Endodermal cell (in vitro differentiated cells): ENCODE data around the gene MDH1. TPM values are rescaled to one million over a fixed set of nuclear protein-coding genes. Genes with fewer than 3 reads are reported as not detected.

Experiments
- DNase-seq: peaks from one replicate; pipeline ENCODE4 v3.0.0-alpha.2; 2017
- H3K27ac ChIP-seq: 2 replicates; pipeline ENCODE4 v1.5.1; 2013; ENCODE audit warnings: mild to moderate bottlenecking, low read depth, low read length, moderate library complexity
- H3K27me3 ChIP-seq: 2 replicates; pipeline ENCODE4 v1.6.1; 2013; ENCODE audit warnings: mild to moderate bottlenecking, low read length, moderate library complexity; ENCODE audit not compliant: insufficient read depth, control insufficient read depth, poor library complexity, severe bottlenecking
- H3K36me3 ChIP-seq: 2 replicates; pipeline ENCODE4 v1.7.0; 2013; ENCODE audit warnings: mild to moderate bottlenecking, low read length, moderate library complexity; ENCODE audit not compliant: control insufficient read depth, insufficient read depth
- H3K4me1 ChIP-seq: one replicate; pipeline ENCODE4 v1.7.0; 2013; ENCODE audit warnings: low read length; ENCODE audit not compliant: control insufficient read depth, insufficient read depth
- H3K4me3 ChIP-seq: 2 replicates; pipeline ENCODE4 v1.5.1; 2013; ENCODE audit warnings: mild to moderate bottlenecking, low read length, moderate library complexity
- H3K9ac ChIP-seq: 2 replicates; pipeline ENCODE4 v1.6.1; 2013; ENCODE audit warnings: mild to moderate bottlenecking, low read length, moderate library complexity; ENCODE audit not compliant: poor library complexity, severe bottlenecking; ENCODE audit errors: extremely low read depth
- H3K9me3 ChIP-seq: 2 replicates; pipeline ENCODE4 v1.6.1; 2013; ENCODE audit warnings: mild to moderate bottlenecking, low read length, moderate library complexity; ENCODE audit not compliant: control insufficient read depth
- H3K27ac Mint-ChIP-seq: 2 replicates; pipeline ENCODE4 v1.8.0; 2020; ENCODE audit warnings: mixed read lengths
- H3K27me3 Mint-ChIP-seq: 2 replicates; pipeline ENCODE4 v1.8.0; 2021; ENCODE audit warnings: mild to moderate bottlenecking, mixed read lengths; ENCODE audit not compliant: insufficient read depth
- H3K36me3 Mint-ChIP-seq: 2 replicates; pipeline ENCODE4 v1.8.0; 2020; ENCODE audit warnings: low read depth, mixed read lengths
- H3K4me1 Mint-ChIP-seq: 2 replicates; pipeline ENCODE4 v1.8.0; 2020; ENCODE audit warnings: mixed read lengths
- H3K4me3 Mint-ChIP-seq: 2 replicates; pipeline ENCODE4 v1.8.0; 2020; ENCODE audit warnings: mild to moderate bottlenecking, moderate library complexity, mixed read lengths
- H3K9me3 Mint-ChIP-seq: 2 replicates; pipeline ENCODE4 v1.8.0; 2020; ENCODE audit warnings: mild to moderate bottlenecking, mixed read lengths
- CTCF ChIP-seq: fragments of 200-600 bp; sonication (generic); conservative IDR thresholded peaks from 2 replicates; pipeline ENCODE4 v1.5.0; 2021; ENCODE audit warnings: antibody characterized with exemption, mild to moderate bottlenecking
- WGBS, 2 experiments: methylation state at CpG; one replicate each; pipeline versions ENCODE4 v1.1.5 to v1.1.7; 2013; ENCODE audit warnings: missing lambda C conversion rate in 2 of 2, mixed read lengths in 1 of 2; ENCODE audit not compliant: insufficient coverage in 1 of 2, insufficient read length in 1 of 2; 5-methylcytosine and 5-hydroxymethylcytosine counted together
- total RNA-seq, 2 donors: library from RNA; stranded (reverse); fragmentation: NEBNext Ultra II Directional in 1 of 2; extraction: Animal tissue kit (Norgen Biotek cat#: 25700) in 1 of 2; gene quantifications; 2 replicates in 1 of 2; 3 replicates in 1 of 2; pipeline ENCODE4 v1.2.1, GENCODE V29; 2021

Gene MDH1
- total RNA-seq, 2 donors from 2014 or later = 160 to 259 TPM

- no peak for DNase-seq
- no peak overlapping the region for H3K4me3 Mint-ChIP-seq
Measured at GRCh38 chr2:63648632-63649031, 59.9 kb downstream of the MDH1 start.

DNA sequence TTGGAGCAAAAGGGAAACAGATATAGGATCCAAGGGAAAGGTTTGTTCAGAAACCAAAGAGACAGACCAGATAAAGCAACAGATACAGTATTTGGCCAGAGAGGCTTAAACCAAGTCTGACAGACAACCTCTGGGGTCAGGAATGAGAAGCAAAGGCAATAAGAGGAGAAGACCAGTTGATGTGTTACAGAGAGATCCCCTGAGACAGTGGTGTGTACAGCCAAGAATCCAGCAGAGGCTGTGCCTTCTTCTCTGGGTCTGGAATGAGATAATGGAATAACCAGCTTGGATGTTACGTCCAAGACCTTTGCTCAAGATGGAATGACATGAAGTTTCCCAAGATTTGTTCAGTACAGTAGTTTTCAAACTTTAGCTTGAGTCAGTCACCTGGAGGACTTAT lies 61.1 kb downstream of the MDH1 start:
- Histone ChIP-seq H3K9ac (no peak overlapping the region), H3K27ac (no peak overlapping the region), H3K4me3 (no peak overlapping the region), H3K36me3 (no peaks in the 10 kb centered on the region), H3K27me3 (no peaks in the 10 kb centered on the region), H3K9me3 (no peaks in the 10 kb centered on the region), H3K4me1 (no peaks in the 10 kb centered on the region)
- H3K9me3 Mint-ChIP-seq = peaks cover 8% of the 10 kb centered on the region
- WGBS, 2 experiments = 78 to 85% methylated on average over 1 of the region's 1 CpG
- no peak for DNase-seq
- H3K27me3 Mint-ChIP-seq = no peaks in the 10 kb centered on the region
- H3K36me3 Mint-ChIP-seq = no peaks in the 10 kb centered on the region
- TF ChIP-seq CTCF = no peak
- no peaks in the 10 kb centered on the region for H3K4me1 Mint-ChIP-seq
- no peak overlapping the region for H3K27ac Mint-ChIP-seq
- no peak overlapping the region for H3K4me3 Mint-ChIP-seq

More at GRCh38 chr2:63648632-63649031, 59.9 kb downstream of the MDH1 start:
- H3K36me3 ChIP-seq = no peaks in the 10 kb centered on the region
- H3K27me3 Mint-ChIP-seq = no peaks in the 10 kb centered on the region
- no peaks in the 10 kb centered on the region for H3K9me3 ChIP-seq
- H3K9me3 Mint-ChIP-seq = peaks cover under 1% of the 10 kb centered on the region
- no peak overlapping the region for H3K27ac Mint-ChIP-seq
- WGBS, 2 experiments = 92 to 100% methylated on average over 1 to 2 of the region's 2 CpGs
- no peak overlapping the region for H3K27ac ChIP-seq
- H3K36me3 Mint-ChIP-seq = no peaks in the 10 kb centered on the region
- H3K4me1 ChIP-seq = no peaks in the 10 kb centered on the region
- no peaks in the 10 kb centered on the region for H3K27me3 ChIP-seq
- no peak overlapping the region for H3K4me3 ChIP-seq
- H3K9ac ChIP-seq = no peak overlapping the region
- no peak for TF ChIP-seq CTCF
- H3K4me1 Mint-ChIP-seq = no peaks in the 10 kb centered on the region

- H3K27me3 ChIP-seq = no peaks in the 10 kb centered on the region
- WGBS, 2 experiments = 87 to 100% methylated on average over 1 to 3 of the region's 3 CpGs
- H3K9me3 Mint-ChIP-seq = peaks cover 8% of the 10 kb centered on the region
- no peak overlapping the region for H3K4me3 ChIP-seq
- no peak overlapping the region for H3K9ac ChIP-seq
- DNase-seq = no peak
- H3K27me3 Mint-ChIP-seq = no peaks in the 10 kb centered on the region
- H3K4me1 Mint-ChIP-seq = no peaks in the 10 kb centered on the region
- H3K36me3 Mint-ChIP-seq = no peaks in the 10 kb centered on the region
- no peaks in the 10 kb centered on the region for H3K36me3 ChIP-seq
- H3K4me3 Mint-ChIP-seq = no peak overlapping the region
- H3K9me3 ChIP-seq = no peaks in the 10 kb centered on the region
- no peak for TF ChIP-seq CTCF
- no peak overlapping the region for H3K27ac Mint-ChIP-seq
- H3K4me1 ChIP-seq = no peaks in the 10 kb centered on the region
- H3K27ac ChIP-seq = no peak overlapping the region
Measured at GRCh38 chr2:63650756-63651155, 62.0 kb downstream of the MDH1 start.
